GM08714 (cell line): ENCODE data around the gene NACAD.

Experiments used
- H3K4me3 ChIP-seq: fragments of 200-500 bp; sonication (Bioruptor generic); 2 replicates; pipeline ENCODE4 v1.5.1; 2014; ENCODE audit warnings: mild to moderate bottlenecking, low read length, inconsistent platforms
- ZNF274 ChIP-seq: IDR thresholded peaks from 2 replicates; pipeline ENCODE4 v1.6.1; 2012; ENCODE audit warnings: mild to moderate bottlenecking, low read depth, low read length

NACAD gene, protein sequence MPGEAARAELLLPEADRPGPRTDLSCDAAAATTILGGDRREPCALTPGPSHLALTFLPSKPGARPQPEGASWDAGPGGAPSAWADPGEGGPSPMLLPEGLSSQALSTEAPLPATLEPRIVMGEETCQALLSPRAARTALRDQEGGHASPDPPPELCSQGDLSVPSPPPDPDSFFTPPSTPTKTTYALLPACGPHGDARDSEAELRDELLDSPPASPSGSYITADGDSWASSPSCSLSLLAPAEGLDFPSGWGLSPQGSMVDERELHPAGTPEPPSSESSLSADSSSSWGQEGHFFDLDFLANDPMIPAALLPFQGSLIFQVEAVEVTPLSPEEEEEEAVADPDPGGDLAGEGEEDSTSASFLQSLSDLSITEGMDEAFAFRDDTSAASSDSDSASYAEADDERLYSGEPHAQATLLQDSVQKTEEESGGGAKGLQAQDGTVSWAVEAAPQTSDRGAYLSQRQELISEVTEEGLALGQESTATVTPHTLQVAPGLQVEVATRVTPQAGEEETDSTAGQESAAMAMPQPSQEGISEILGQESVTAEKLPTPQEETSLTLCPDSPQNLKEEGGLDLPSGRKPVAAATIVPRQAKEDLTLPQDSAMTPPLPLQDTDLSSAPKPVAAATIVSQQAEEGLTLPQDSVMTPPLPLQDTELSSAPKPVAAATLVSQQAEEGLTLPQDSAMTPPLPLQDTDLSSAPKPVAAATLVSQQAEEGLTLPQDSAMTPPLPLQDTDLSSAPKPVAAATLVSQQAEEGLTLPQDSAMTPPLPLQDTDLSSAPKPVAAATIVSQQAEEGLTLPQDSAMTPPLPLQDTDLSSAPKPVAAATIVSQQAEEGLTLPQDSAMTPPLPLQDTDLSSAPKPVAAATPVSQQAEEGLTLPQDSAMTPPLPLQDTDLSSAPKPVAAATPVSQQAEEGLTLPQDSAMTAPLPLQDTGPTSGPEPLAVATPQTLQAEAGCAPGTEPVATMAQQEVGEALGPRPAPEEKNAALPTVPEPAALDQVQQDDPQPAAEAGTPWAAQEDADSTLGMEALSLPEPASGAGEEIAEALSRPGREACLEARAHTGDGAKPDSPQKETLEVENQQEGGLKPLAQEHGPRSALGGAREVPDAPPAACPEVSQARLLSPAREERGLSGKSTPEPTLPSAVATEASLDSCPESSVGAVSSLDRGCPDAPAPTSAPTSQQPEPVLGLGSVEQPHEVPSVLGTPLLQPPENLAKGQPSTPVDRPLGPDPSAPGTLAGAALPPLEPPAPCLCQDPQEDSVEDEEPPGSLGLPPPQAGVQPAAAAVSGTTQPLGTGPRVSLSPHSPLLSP (N-terminal part only)

DNA sequence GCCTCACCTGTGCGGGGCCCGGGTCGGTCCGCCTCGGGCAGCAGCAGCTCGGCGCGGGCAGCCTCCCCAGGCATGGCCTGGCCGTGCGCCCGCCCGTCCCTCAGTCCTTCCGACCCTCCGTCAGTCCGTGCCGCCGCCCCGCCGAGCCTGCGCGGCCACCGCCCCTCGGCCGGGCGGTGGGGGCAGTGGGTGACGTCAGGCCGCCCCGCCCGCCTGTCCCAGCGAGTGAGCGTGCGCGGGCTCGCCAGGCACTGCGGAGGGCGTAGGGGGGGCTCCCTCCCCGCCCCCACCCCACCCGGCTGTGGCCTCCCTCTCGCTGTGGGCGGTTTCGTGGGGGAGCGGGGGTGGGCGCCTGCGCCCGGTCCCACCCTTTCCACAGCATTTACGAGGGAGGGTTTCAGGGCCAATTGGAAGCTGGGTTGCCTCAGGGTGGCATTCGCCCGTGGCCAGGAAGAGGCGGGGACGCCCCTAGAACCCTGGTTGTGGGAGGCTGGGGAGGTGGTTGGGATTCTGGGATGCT, at the start of gene NACAD:
TSS of gene NACAD (minus strand) at position 149 of the 520 bp plus-strand sequence. CDS start at position 74, 75 bp downstream.
- TF ChIP-seq ZNF274, result no peak
- H3K4me3 ChIP-seq, result peak within 1 kb of the TSS; percentile 37; the same call in 1 of the 2 replicates

DNA sequence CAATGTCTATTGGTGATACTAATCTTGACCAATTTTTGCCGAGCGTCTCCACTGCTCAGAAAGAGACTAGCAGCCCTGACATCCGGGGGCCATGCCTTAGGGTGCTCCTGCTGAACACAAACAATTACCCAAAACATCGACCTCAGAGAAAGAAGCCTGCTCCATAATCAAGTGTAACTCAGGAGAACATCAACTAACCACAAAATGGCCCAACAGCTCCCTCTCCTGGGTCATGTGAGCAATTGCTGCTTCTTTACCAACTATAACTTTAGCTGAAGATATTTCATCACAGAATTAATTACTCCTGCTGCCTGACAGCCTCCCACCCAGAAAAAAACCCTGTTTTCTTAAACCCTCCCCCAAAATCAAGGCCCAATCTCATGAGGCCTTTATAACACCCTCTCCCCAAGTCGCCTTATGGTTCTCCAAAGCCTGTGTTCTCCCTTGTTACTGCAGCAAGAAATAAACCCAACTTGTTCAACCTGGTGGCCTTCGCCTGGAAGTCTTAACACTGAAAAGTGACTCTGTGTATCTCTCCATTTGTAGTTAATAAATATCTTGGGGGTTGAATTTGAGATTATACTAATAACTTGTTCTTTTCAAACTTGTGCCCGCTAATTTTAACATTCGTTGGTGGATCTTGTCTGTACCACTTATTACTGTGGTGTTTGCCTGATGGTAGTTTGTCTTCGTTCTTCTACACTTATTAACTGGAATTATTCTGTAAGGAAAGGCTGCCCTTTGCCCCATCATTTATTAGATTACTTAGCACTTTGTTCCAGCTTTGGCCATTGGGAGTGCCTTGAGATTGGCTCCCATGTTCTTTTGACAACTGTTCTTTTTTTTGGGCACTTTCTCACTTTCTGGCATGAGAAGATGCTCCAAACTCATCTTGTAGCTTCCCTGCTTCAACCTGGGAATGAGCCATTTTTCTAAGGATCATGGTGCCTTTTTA, 47.6 kb upstream of the NACAD start:
- no peak for TF ChIP-seq ZNF274
- no peak overlapping the region for H3K4me3 ChIP-seq

DNA sequence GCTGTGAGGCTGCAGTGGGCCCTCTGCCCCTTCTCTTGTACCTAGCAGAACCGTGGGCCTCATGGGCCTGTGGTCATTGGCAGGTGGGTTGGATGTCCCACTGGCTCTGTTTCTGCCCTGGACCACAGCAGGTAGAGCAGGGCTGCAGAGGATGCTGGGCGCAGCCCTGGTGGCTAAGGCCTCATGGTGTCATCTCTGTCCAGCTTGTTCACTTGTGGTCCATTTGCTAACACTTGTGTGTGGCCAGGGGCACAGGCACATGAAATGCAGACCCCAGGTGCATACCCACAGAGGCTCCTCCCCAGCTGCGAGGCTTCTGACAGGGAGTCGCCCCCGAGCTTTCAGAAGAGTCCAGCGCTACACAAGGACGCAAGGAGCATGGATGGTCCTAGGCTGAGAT, 45.1 kb upstream of the NACAD start:
- TF ChIP-seq ZNF274, result no peak
- no peak overlapping the region for H3K4me3 ChIP-seq

DNA sequence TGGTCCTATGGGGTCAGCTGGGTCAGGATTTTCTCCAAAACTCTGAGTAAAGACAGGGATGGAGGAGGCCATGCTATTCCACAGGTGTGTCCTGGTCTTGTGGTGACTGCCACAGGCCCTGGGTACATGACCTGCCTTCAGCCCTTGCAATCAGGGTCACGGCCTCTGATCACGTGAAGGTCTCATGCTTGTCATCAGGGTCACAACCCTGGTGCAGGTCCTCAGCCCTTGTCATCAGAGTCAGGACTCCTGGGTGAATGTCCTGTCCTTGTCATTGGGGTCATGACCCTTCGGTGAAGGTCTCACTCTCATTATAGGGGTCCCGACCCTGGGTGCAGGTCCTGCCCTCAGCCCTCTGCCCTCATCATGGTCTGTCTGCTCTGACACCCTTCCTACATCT, 44.6 kb upstream of the NACAD start:
- no peak overlapping the region for H3K4me3 ChIP-seq
- no peak for TF ChIP-seq ZNF274

DNA sequence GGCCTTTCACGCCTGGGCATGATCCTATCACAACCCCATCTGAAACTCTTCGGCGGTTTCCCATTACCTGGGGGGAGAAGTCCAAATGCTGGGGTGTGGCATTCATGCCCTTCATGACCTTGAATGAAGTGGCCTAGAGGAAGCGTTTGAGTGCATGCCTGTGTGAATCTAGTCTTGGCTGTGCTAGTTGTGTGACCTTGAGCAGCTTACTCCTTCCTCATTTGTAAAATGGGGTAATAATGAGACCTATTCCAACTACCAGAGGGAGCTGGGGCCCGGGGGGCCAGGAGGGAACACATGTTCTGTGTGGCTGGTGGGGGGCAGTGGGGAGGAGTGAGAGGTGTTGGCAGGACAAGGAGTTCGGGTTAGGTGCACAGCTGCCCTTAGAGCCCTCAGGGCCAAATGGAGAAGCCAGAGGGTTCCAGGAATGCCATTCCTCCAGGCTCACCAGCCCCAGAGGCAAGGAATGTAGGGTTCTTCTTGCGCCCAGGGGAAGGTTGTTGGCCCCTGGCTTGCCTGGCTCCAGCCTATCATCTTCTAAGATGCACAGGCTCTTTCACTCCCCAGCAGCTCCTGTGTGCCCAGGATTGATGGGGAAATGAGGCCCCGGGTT, 44.0 kb upstream of the NACAD start:
- no peak overlapping the region for H3K4me3 ChIP-seq
- no peak for TF ChIP-seq ZNF274

DNA sequence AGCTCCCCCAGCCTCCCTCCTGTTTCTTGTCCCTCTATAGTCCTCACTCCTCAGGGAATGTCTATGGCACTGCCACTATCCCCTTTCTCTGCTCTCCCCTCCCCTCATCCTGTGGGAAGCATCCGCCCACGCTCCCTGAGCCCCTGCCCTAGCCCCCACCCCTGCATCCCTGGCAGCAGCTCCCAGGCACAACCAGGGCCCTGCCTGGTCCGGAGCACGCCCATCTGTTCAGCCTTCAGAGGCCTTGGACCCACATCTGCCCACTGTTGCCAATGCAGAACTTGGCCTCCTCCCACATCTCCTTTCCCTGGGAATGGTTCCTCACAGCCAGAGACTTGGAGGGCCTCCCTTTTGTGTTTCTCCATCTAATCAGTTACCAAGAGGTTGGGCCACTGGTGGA, 43.1 kb upstream of the NACAD start:
- no peak overlapping the region for H3K4me3 ChIP-seq
- no peak for TF ChIP-seq ZNF274

DNA sequence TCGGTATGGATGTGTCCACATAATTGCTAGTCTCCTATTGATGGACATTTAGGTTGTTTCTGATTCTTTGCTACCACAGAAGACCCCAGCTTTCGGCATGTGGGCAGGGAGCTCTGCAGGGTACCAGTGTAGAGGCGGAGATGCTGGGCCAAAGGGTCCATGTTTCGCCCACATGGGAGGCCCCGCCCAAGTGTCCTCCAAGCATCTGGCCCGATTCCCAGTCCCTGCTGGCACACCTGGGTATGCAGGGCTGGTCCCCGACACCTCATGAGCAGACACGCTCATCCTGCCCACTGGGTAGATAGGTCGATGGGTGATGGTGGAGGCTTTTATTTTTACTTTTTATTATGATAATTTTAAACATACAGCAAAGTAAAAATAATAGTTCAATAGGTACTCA, 42.1 kb upstream of the NACAD start:
- no peak overlapping the region for H3K4me3 ChIP-seq
- TF ChIP-seq ZNF274, result no peak

DNA sequence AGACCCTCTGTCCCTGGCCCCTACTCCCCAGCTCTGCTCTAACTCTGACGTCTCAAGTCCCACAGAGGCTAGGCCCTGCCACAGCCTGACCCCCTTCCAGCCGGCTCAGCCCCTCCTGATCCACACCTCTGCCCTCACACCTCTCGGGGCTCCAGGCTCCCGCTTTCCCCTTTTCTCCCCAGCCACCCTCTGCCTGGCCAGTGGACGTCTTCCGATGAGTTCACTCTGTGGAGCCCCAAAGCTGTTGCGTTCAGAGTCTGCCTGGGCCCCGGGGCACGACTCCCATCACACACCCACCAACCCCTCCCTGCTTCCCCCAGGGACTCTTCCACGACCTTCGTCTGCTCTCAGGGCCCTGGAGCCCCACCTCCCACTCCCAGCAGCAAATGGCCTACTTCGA, 41.1 kb upstream of the NACAD start:
- TF ChIP-seq ZNF274, result no peak

DNA sequence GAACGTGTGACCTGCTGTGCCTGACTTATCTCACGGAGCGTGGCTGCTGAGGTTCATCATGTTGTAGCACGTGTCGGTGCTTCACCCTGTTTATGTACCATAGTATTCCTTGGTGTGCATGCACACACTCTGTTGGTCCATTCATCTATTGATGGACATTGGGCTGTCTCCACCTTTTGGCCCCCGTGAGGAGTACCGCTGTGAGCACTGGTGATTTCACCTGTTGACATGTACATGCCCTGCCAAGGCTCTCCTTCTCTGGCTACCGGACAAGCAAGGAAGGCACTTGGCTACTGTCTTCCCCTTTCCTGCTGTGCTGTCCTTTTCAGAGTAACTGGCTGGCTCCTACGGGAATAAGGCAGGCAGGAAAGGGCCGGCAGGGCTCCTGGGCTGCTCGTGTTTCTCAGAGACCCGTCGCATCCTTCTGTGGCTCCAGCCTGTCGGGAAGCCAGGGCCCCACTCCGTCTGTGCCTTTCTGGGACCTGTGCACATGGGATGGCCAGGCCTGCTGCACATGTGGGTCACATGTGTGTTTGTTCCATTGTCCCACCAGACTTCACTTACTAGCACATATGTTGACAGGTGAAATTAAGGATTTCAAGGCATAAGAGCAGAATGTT, 40.5 kb upstream of the NACAD start:
- no peak overlapping the region for H3K4me3 ChIP-seq
- TF ChIP-seq ZNF274, result no peak

More for the DNA sequence above, 41.1 kb upstream of the NACAD start:
- H3K4me3 ChIP-seq, result no peak overlapping the region

DNA sequence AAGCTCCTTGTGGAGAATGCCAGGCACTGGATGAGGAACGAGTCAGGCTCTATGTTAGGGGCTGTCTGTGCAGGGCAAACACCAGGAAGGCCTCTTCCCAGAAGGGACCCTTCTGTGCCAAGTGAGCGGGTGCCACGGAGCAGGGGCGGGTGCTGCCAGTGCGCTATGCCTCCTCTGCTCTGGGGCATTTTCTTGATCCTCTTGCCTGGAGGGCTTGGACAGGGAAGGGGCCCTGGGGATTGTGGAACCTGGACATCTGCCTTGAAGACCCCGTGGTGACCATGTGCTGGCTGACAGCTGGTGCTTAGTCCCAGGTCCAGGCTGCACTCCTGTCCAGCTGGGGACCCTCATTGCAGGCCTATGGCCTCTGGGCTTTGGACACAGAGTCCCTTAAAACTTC, 38.2 kb upstream of the NACAD start:
- no peak for TF ChIP-seq ZNF274
- no peak overlapping the region for H3K4me3 ChIP-seq

DNA sequence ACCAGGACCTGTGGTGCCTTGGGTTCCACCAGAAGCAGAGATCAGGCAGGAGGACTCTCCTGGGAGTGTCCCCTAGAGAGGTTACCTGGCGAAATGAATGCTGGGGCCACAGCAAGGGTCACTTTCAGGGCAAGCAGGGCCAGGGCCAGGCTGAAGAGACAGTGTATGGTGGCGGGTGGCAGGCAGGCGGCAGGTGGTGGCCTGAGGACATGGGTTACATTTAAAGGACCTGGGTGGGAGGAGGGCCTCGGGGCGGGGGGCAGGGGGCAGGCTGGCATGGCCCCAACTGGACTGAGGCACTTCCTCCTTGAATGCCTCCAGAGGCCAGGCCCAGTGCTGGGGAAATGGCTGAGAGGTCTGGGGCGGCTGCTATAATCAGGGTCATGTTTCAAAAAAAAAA, 37.4 kb upstream of the NACAD start:
- no peak for TF ChIP-seq ZNF274

More for the DNA sequence above, 37.4 kb upstream of the NACAD start:
- no peak overlapping the region for H3K4me3 ChIP-seq
